NOMO-1 treated with DMSO at 0.1 percent for 48 hours (cell line): ENCODE results near the gene ANKRD60.

Experiments used
- DNase-seq: peaks from one replicate; lab custom pipeline; 2025; ENCODE audit not compliant: unreplicated experiment; lab: John Stamatoyannopoulos, UW

ANKRD60 gene

GRCh38 chr20:58196402-58197184, 31.9 kb downstream of the ANKRD60 start:
- no peak for DNase-seq

- no peak for DNase-seq
These were observed 33.4 kb downstream of the ANKRD60 start for GRCh38 chr20:58195047-58195446.

DNA sequence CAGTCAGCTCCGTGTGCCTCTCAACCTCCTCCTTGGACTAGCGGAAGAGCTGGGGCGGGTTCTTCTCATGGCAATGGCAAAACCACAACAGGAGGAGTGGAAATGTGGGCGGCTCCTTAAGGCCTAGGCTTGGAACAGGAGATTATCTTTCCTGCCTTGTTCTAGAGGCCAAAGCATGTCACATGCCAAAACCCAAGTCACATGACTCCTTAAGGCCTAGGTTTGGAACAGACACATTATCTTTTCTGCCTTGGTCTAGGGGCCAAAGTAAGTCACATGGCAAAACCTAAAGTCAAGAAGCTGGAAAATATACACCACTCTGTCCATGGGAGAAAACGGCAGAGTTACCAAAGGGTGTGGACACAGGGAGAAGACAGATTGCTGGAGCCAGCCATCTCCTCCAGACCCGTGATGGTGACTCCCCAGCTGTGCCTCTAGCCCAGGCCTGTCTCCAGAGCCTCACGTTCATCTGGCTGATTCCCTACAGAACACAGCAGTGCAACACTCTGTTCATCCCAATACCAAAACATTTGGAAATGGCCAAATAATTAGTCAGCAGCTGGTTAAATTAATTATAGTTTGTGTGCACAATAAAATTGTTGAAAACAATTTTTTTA, 34.2 kb downstream of the ANKRD60 start:
- DNase-seq, result no peak

- DNase-seq, result no peak
These were observed 35.9 kb downstream of the ANKRD60 start for GRCh38 chr20:58192567-58192966.

DNA sequence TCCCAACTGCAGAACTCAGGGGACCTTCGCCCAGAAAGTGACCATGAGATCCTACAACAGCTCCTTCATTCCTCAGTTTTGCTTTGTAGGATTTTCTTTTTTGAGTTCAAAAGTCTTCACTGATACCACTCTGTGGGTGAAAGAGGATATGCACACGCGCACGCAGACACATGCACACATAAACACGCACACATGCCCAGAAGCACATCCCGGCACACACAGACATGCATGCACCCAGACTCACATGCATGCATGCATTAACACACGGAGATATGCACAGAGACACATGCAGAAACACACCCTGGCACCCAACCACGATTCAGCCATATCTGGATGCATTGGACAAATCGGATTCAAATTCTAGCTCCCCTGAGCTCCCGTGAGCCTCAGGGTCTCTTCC, 36.4 kb downstream of the ANKRD60 start:
- DNase-seq, result no peak

DNA sequence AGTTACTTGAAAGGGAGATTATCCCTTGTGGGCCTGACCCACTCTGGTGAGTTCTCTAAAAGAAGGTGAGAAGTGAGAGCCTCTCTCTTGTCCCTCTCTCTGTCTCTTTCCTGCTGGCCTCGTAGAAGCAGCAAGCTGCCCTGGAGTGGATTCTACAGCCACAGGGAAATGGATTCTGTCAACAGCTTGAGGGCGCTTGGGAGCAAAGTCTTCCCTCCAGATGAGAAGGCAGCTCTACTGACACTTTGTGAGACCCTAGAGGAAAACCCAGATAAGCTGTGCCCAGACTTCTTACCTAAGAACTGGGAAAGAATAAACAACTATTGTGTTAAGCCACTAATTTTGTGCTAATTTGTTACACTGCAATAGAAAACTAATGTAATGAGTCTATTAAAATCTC, 39.9 kb downstream of the ANKRD60 start:
- DNase-seq, result no peak

- no peak for DNase-seq
These were observed 43.5 kb downstream of the ANKRD60 start for GRCh38 chr20:58184984-58185383.

DNA sequence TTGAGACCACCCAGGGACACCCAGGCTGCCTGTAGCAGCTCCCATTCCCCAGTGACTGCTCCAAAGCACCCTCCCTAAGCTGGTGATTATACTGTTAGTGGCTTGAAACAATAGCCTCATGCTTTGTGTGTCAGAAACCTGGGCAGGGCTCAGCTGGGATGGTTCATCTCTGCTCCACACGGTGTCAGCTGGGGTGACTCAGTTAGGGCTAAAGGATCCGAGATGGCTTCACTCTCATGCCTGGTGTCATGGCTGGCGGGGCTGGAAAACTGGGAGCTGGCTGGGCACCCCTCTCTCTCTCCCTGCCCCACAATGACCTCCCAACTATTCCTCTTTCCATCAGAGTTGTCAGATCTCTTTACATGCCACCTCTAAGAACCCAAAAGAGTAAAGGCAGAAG, 44.4 kb downstream of the ANKRD60 start:
- no peak for DNase-seq

DNA sequence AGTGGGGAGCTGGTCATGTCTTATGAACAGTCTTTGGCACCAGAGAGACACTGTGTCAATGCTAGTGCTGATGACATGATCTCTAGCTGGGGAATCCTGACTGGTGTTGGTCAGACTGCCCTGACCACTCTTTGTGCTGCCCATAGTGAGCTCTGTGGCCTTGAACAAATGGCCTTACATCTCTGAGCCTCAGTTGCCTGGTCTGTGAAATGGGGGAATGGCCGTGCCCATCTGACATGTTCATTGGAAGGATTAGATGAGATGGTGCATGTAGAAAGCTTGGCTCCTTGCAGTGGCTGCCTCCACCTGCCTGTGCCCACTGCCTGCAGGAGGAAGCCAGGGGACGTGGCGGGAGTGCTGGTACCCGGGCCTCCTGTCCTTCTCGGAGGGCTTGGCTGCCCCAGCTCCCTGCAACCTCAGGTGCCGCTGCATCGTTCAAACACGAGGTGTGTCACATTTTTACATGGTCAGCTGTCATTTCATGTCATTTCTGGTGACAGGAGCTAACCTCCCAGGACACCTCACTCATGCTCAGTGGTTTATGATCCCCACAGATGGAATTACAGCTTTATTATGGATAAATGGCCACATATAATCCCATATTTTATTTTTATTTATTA, 45.8 kb downstream of the ANKRD60 start:
- DNase-seq, result no peak

- peak; percentile 42 for DNase-seq
These were observed 48.9 kb downstream of the ANKRD60 start for GRCh38 chr20:58179432-58180099.

DNA sequence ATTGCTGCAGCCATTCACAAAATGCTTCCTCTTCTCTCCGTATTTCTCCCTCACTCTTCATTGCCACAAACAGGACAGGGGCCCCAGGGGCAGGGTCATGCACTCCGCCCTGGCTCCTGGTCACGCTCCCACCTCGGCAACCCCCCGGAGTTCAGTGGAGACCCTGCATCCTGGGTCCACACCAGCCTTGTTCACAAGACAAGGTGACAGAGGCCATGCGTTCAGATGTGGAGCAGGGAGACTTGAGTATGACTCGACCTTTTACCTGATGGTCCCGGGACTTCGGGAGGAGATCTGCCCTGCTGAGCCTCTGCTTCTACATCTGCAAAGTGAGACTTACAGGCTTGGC, 49.4 kb downstream of the ANKRD60 start:
- no peak for DNase-seq

DNA sequence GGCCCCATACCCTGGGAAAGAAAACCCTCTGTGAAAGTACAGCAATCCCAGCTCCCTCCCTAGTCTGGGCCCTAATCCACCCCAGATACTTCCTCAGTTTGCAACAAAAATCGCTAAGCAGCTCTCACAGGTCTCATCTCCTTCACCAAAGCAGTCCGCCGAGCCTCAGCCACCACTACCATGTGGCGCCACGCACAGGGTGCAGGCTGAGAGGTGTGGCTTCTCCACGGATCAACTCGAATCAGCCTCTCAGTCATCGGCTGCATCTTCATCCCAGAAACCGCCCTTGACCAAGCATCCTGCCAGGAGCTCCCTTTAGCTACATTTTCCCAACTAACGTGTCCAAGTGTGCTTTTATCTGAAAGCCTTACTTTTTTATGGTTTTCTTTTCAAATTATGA, 50.7 kb downstream of the ANKRD60 start:
- DNase-seq, result no peak

GRCh38 chr20:58175836-58176235, 52.6 kb downstream of the ANKRD60 start:
- DNase-seq, result no peak

GRCh38 chr20:58175425-58175824, 53.0 kb downstream of the ANKRD60 start:
- DNase-seq, result no peak

DNA sequence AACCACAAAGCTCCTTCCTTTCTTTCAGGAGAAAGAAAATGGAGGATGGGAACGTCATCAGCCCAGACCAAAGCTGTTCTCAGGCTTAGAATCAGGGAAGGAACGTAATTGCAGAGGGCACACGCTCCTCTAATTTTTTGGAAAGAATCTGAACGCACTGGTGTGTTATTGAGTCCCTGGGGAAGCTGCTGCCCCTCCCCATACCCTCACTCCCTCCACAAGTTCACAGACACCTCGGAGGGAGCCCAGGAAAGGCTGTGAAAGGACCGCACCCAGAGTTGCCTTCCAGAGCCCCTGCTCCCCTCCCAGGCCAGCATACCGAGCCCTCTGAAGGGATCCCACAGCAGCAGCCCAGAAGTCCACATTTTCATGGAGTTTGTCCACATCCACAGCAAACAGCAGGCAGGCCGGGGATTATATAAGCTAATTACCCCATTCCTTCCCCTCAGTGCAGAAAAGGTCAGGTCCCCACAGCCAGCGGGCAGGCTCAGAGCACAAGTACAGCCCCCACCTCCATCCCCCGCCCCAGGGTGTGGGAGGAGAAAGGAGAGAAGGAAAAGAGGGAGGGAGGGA, 53.7 kb downstream of the ANKRD60 start:
- no peak for DNase-seq

GRCh38 chr20:58173930-58174707, 54.3 kb downstream of the ANKRD60 start:
- no peak for DNase-seq

DNA sequence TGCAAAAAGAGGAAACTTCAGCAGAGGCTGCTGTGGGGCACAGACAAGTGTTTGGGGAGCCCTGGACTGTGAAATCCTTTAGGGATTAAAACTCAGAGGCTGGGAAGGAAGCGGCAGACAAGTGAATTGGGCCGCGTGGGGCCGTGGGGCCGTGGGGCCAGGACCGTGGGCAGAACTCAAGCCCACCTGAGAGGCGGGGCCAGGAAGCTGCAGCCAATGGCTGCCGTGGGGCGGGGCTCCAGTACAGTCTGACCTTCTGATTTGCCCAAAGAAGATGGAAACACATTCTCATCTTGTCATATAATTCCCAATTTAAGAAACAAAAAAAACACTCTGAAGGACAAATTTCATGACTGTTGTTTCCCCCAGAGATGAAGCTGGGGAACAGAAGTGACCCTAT, 55.4 kb downstream of the ANKRD60 start:
- no peak for DNase-seq

DNA sequence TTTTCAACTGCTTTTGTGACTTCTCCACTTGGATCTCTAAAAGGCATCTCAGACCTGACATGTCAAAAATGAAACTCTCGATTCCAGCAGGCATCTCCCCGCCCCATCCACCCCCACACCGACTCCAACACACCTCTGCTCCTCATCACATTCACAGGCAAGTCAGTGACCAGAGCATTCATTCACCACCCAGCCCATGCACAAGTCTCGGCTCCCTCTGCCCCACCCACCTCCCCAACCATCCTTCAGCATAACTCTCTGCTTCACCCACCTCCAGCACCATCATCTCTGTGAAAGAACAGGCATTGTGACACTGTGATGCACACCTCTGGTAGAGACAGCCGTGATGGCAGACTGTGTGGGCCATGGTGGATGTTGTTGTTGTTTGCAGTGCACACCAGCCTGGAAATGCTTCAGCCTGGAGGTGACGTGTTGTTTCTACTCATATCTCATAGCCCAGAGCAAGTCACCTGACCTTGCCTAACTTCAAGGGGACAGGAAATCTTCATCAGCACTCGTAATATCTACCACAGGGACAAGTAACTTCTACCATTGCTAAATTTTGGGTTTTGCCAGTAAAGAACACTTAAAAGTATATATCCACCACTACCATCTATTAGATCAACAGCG, 56.5 kb downstream of the ANKRD60 start:
- no peak for DNase-seq

DNA sequence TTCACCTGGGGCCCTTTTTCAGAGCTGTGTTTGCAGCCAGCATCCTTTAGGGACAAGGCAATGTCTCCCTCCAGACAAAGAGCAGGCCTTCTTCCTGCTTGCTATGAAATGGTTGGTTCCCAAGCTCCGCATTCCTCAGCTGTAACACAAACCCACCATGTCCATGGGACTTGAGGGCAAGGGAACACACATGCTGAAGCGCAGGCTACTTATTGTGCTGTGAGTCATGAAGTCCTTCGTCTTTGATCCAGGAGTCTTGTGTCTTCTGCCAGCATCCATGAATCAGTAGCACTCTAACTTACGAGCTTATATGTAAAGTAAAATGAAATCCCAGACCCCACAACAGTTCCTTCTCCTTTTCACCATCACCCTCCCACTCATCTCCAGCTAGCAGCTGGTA, 59.0 kb downstream of the ANKRD60 start:
- DNase-seq, result no peak

GRCh38 chr20:58168843-58169242, 59.6 kb downstream of the ANKRD60 start:
- DNase-seq, result no peak
